Lower leg skin (tissue), 3 donors: ENCODE data around the gene BABAM2.
"Not testable (repeated sequence)": the region's sequence is repeated elsewhere in the genome, so short reads cannot be mapped to it uniquely, and the experiment has no call there.

Experiments
- POLR2A ChIP-seq, 2 donors: fragments of 450-650 bp; IDR thresholded peaks; one replicate each; pipeline ENCODE4 v1.6.1; 2016 to 2017; ENCODE audit warnings: antibody characterized with exemption in 2 of 2, mild to moderate bottlenecking in 1 of 2, moderate library complexity in 1 of 2
- TF ChIP-seq, protein P1 (sequence below), 3 donors: fragments of 450-650 bp; IDR thresholded peaks; one replicate each; pipeline ENCODE4 v1.5.1; 2016; ENCODE audit warnings: antibody characterized with exemption in 3 of 3, mild to moderate bottlenecking in 3 of 3, moderate library complexity in 2 of 3

DNA sequence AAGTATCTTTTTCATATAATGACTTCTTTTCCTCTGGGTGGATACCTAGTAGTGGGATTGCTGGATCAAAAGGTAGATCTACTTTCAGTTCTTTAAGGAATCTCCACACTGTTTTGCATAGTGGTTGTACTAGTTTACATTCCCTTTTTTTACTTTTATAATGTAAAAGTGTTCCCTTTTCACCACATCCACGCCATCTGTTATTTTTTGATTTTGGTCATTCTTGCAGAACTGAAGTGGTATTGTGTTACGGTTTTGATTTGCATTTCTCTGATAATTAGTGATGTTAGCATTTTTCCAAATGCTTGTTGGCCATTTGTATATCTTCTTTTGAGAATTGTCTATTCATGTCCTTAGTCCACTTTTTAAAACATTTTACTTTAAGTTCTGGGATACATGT, 127.9 kb downstream of the BABAM2 start:
- TF ChIP-seq, protein P1, sequence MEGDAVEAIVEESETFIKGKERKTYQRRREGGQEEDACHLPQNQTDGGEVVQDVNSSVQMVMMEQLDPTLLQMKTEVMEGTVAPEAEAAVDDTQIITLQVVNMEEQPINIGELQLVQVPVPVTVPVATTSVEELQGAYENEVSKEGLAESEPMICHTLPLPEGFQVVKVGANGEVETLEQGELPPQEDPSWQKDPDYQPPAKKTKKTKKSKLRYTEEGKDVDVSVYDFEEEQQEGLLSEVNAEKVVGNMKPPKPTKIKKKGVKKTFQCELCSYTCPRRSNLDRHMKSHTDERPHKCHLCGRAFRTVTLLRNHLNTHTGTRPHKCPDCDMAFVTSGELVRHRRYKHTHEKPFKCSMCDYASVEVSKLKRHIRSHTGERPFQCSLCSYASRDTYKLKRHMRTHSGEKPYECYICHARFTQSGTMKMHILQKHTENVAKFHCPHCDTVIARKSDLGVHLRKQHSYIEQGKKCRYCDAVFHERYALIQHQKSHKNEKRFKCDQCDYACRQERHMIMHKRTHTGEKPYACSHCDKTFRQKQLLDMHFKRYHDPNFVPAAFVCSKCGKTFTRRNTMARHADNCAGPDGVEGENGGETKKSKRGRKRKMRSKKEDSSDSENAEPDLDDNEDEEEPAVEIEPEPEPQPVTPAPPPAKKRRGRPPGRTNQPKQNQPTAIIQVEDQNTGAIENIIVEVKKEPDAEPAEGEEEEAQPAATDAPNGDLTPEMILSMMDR (IDR thresholded peaks at IDR 0.05) = not testable (repeated sequence)
- TF ChIP-seq POLR2A (IDR thresholded peaks at IDR 0.05) = not testable (repeated sequence)
